Neural cell (in vitro differentiated cells): ENCODE measurements around the gene PLOD2. TPM values are rescaled to one million over a fixed set of nuclear protein-coding genes. Genes with fewer than 3 reads are reported as not detected.

Experiments used
- H2AFZ ChIP-seq: fragments of 200-600, 300-800 bp; sonication (generic), shearing (Covaris generic); 2 replicates; pipeline ENCODE4 v1.6.0; 2014; ENCODE audit warnings: low read depth, mild to moderate bottlenecking, antibody characterized with exemption, low read length, moderate library complexity
- H3F3A ChIP-seq: fragments of 200-600 bp; shearing (Covaris generic); 2 replicates; pipeline ENCODE4 v1.6.1; 2016; ENCODE audit warnings: mild to moderate bottlenecking, moderate library complexity, mixed read lengths, antibody characterized with exemption, low read length; ENCODE audit not compliant: insufficient read depth, poor library complexity, severe bottlenecking
- H3K27ac ChIP-seq: fragments of 200-600, 300-800 bp; sonication (generic), shearing (Covaris generic); 2 replicates; pipeline ENCODE4 v1.5.1; 2014; ENCODE audit warnings: mild to moderate bottlenecking, low read length, moderate library complexity
- H3K27me3 ChIP-seq: fragments of 300-800, 200-600 bp; sonication (generic), shearing (Covaris generic); 2 replicates; pipeline ENCODE4 v1.6.0; 2014; ENCODE audit warnings: mild to moderate bottlenecking, low read depth, low read length, moderate library complexity; ENCODE audit not compliant: insufficient read depth
- H3K36me3 ChIP-seq: fragments of 300-800, 200-600 bp; sonication (generic), shearing (Covaris generic); 2 replicates; pipeline ENCODE4 v1.5.1; 2014; ENCODE audit warnings: mild to moderate bottlenecking, antibody characterized with exemption, low read length, moderate library complexity; ENCODE audit not compliant: insufficient read depth
- H3K4me2 ChIP-seq: fragments of 300-800, 200-600 bp; sonication (generic), shearing (Covaris generic); 2 replicates; pipeline ENCODE4 v1.6.0; 2014; ENCODE audit warnings: mild to moderate bottlenecking, low read length
- H3K4me3 ChIP-seq: fragments of 300-800, 200-600 bp; sonication (generic), shearing (Covaris generic); 2 replicates; pipeline ENCODE4 v1.5.1; 2014; ENCODE audit warnings: mild to moderate bottlenecking, low read length, moderate library complexity
- H3K79me2 ChIP-seq: fragments of 200-600 bp; shearing (Covaris generic); replicated peaks from 2 replicates; pipeline ENCODE4 v1.6.0; 2014; ENCODE audit warnings: mild to moderate bottlenecking, low read length, moderate library complexity; ENCODE audit not compliant: insufficient read depth
- H3K9ac ChIP-seq: fragments of 300-800, 200-600 bp; sonication (generic), shearing (Covaris generic); 2 replicates; pipeline ENCODE4 v1.6.1; 2016; ENCODE audit warnings: mild to moderate bottlenecking, low read length, mixed read lengths
- H3K9me2 ChIP-seq: fragments of 200-600 bp; shearing (Covaris generic); 2 replicates; pipeline ENCODE4 v1.6.1; 2016; ENCODE audit warnings: mild to moderate bottlenecking, low read length, mixed read lengths; ENCODE audit not compliant: insufficient read depth
- H3K9me3 ChIP-seq: fragments of 200-600, 300-800 bp; sonication (generic), shearing (Covaris generic); 2 replicates; pipeline ENCODE4 v1.6.1; 2016; ENCODE audit warnings: mild to moderate bottlenecking, mixed run types, low read length, moderate library complexity, mixed read lengths
- H4K20me1 ChIP-seq: fragments of 200-600 bp; shearing (Covaris generic); 2 replicates; pipeline ENCODE4 v1.6.1; 2016; ENCODE audit warnings: mild to moderate bottlenecking, mixed run types; ENCODE audit not compliant: insufficient read depth
- EP300 ChIP-seq: fragments of 450-650 bp; conservative IDR thresholded peaks from 2 replicates; pipeline ENCODE4 v1.6.1; 2014; ENCODE audit warnings: antibody characterized with exemption, mild to moderate bottlenecking, moderate library complexity; ENCODE audit not compliant: poor library complexity, severe bottlenecking
- EZH2 ChIP-seq: fragments of 200-600, 300-800 bp; shearing (Covaris generic), sonication (generic); IDR thresholded peaks from 2 replicates; pipeline ENCODE4 v1.6.1; 2014; ENCODE audit warnings: antibody characterized with exemption, low read length, borderline replicate concordance, mild to moderate bottlenecking; ENCODE audit not compliant: insufficient read depth, poor library complexity, severe bottlenecking
- MXI1 ChIP-seq: fragments of 450-650 bp; conservative IDR thresholded peaks from 2 replicates; pipeline ENCODE4 v1.6.1; 2014; ENCODE audit warnings: antibody characterized with exemption, mild to moderate bottlenecking; ENCODE audit not compliant: poor library complexity, severe bottlenecking
- POLR2AphosphoS5 ChIP-seq: IDR thresholded peaks from 2 replicates; pipeline ENCODE4 v1.6.1; 2012
- RAD21 ChIP-seq: fragments of 450-650 bp; conservative IDR thresholded peaks from 2 replicates; pipeline ENCODE4 v1.6.1; 2014; ENCODE audit warnings: antibody characterized with exemption, mild to moderate bottlenecking, moderate library complexity
- SMC3 ChIP-seq: fragments of 450-650 bp; conservative IDR thresholded peaks from 2 replicates; pipeline ENCODE4 v1.6.1; 2014; ENCODE audit warnings: antibody characterized with exemption, mild to moderate bottlenecking, moderate library complexity; ENCODE audit not compliant: poor library complexity
- TAF1 ChIP-seq: IDR thresholded peaks from 2 replicates; pipeline ENCODE4 v1.6.1; 2012; ENCODE audit warnings: low read depth
- polyA plus RNA-seq: library from polyadenylated mRNA; depleted of rRNA; stranded (reverse); fragments of >200 nt; gene quantifications from 2 replicates; pipeline ENCODE4 v1.2.3, GENCODE V29; 2014
- TF ChIP-seq, protein P1 (sequence below): fragments of 450-650 bp; IDR thresholded peaks from 2 replicates; pipeline ENCODE4 v1.5.1; 2014; ENCODE audit warnings: antibody characterized with exemption, mild to moderate bottlenecking, moderate library complexity; ENCODE audit not compliant: poor library complexity, severe bottlenecking
- TF ChIP-seq, protein P2 (sequence below): IDR thresholded peaks from 2 replicates; pipeline ENCODE4 v1.6.1; 2012; ENCODE audit warnings: borderline replicate concordance

The PLOD2 gene
- polyA plus RNA-seq, 1 donor from 2014 or later, result 5.6 TPM

DNA sequence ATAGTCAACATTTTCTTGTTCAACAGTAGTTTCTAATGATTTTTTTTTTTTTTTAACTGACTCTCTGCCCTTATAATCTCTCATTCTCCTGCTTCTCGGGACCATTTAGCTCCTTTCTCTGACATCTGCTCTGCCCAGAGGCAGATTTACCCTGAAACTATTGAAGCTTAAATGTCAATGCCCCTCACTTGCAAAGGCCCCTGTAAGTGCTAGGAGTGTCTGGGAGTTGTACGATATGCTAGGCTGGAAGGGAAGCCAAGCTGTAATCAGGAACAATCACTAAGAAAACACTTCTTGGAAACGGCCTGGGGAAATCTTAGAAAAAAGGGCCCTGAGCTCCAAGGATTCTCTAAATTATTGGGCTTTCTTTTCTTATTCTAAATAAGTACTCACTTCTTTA is 5.8 kb upstream of the PLOD2 start:
- H3K4me2 ChIP-seq, result no peak overlapping the region

GRCh38 chr3:146166415-146166821 is 5.4 kb upstream of the PLOD2 start:
- Histone ChIP-seq H3K36me3 (no peaks in the 10 kb centered on the region), H3K9ac (no peak overlapping the region), H3K27ac (no peak overlapping the region), H3K9me2 (no peaks in the 10 kb centered on the region), H3K9me3 (no peaks in the 10 kb centered on the region), H3K79me2 (no peaks in the 10 kb centered on the region), H3K4me2 (no peak overlapping the region), H3K27me3 (peaks cover 6% of the 10 kb centered on the region), H3F3A (no peaks in the 10 kb centered on the region), H4K20me1 (no peaks in the 10 kb centered on the region), H2AFZ (no peak overlapping the region), H3K4me3 (no peak overlapping the region)
- TF ChIP-seq POLR2AphosphoS5, result no peak
- no peak for TF ChIP-seq RAD21
- TF ChIP-seq, protein P1, sequence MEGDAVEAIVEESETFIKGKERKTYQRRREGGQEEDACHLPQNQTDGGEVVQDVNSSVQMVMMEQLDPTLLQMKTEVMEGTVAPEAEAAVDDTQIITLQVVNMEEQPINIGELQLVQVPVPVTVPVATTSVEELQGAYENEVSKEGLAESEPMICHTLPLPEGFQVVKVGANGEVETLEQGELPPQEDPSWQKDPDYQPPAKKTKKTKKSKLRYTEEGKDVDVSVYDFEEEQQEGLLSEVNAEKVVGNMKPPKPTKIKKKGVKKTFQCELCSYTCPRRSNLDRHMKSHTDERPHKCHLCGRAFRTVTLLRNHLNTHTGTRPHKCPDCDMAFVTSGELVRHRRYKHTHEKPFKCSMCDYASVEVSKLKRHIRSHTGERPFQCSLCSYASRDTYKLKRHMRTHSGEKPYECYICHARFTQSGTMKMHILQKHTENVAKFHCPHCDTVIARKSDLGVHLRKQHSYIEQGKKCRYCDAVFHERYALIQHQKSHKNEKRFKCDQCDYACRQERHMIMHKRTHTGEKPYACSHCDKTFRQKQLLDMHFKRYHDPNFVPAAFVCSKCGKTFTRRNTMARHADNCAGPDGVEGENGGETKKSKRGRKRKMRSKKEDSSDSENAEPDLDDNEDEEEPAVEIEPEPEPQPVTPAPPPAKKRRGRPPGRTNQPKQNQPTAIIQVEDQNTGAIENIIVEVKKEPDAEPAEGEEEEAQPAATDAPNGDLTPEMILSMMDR, result no peak
- TF ChIP-seq SMC3, result no peak
- TF ChIP-seq MXI1, result no peak

More for the DNA sequence above, 5.8 kb upstream of the PLOD2 start:
- H3K9ac ChIP-seq, result no peak overlapping the region
- no peaks in the 10 kb centered on the region for H3F3A ChIP-seq
- no peaks in the 10 kb centered on the region for H4K20me1 ChIP-seq
- H3K9me2 ChIP-seq, result no peaks in the 10 kb centered on the region
- H3K79me2 ChIP-seq, result no peaks in the 10 kb centered on the region
- no peak overlapping the region for H2AFZ ChIP-seq
- peaks cover 3% of the 10 kb centered on the region for H3K27me3 ChIP-seq
- TF ChIP-seq EZH2, result no peak
- no peak for TF ChIP-seq RAD21
- no peak for TF ChIP-seq EP300
- no peak for TF ChIP-seq TAF1
- TF ChIP-seq MXI1, result no peak
- TF ChIP-seq, protein P1, result no peak
- TF ChIP-seq, protein P2, sequence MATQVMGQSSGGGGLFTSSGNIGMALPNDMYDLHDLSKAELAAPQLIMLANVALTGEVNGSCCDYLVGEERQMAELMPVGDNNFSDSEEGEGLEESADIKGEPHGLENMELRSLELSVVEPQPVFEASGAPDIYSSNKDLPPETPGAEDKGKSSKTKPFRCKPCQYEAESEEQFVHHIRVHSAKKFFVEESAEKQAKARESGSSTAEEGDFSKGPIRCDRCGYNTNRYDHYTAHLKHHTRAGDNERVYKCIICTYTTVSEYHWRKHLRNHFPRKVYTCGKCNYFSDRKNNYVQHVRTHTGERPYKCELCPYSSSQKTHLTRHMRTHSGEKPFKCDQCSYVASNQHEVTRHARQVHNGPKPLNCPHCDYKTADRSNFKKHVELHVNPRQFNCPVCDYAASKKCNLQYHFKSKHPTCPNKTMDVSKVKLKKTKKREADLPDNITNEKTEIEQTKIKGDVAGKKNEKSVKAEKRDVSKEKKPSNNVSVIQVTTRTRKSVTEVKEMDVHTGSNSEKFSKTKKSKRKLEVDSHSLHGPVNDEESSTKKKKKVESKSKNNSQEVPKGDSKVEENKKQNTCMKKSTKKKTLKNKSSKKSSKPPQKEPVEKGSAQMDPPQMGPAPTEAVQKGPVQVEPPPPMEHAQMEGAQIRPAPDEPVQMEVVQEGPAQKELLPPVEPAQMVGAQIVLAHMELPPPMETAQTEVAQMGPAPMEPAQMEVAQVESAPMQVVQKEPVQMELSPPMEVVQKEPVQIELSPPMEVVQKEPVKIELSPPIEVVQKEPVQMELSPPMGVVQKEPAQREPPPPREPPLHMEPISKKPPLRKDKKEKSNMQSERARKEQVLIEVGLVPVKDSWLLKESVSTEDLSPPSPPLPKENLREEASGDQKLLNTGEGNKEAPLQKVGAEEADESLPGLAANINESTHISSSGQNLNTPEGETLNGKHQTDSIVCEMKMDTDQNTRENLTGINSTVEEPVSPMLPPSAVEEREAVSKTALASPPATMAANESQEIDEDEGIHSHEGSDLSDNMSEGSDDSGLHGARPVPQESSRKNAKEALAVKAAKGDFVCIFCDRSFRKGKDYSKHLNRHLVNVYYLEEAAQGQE, result no peak
- TF ChIP-seq POLR2AphosphoS5, result no peak
- no peak for TF ChIP-seq SMC3
- no peak overlapping the region for H3K27ac ChIP-seq
- no peak overlapping the region for H3K4me3 ChIP-seq
- H3K36me3 ChIP-seq, result no peaks in the 10 kb centered on the region
- no peaks in the 10 kb centered on the region for H3K9me3 ChIP-seq
